ENCODE results near the gene ARHGEF3.
A peak's percentile ranks its signal among the peaks of the same experiment; 100 is the strongest.
"Not testable (repeated sequence)": the region's sequence is repeated elsewhere in the genome, so short reads cannot be mapped to it uniquely, and the experiment has no call there.

Gene ARHGEF3

DNA sequence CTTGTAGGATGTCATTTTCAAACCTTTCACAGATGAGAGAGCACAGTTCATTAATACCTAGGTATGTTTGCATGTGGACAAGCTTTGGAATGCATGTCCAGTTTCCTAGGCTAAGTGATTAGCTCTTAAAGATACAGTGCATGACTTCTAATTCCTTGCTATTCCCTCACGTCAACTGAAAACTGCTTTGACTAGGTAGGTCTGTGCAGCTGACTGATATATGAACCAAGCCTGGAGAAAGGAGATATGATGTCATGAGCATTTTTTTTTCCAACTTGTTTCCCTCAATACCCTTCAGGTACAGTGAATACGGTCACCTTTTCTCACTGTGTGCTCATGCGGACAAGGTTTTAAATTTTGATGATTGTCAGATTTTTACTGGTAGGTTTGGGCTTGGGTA, 77.1 kb downstream of the ARHGEF3 start:
- DNase-seq (ENCODE audit: low read depth) = no peak

- DNase-seq (ENCODE audit: low read depth) = no peak
Measured at GRCh38 chr3:56720849-56721248, 80.9 kb downstream of the ARHGEF3 start.

DNA sequence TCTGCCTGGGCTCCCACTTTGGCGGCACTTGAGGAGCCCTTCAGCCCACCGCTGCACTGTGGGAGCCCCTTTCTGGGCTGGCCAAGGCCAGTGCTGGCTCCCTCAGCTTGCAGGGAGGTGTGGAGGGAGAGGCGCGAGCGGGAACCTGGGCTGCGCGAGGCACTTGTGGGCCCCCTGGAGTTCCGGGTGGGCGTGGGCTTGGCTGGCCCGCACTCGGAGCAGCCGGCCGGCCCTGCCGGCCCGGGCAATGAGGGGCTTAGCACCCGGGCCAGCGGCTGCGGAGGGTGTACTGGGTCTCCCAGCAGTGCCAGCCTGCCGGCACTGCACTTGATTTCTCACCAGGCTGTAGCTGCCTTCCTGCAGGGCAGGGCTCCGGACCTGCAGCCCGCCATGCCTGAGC, 82.9 kb downstream of the ARHGEF3 start:
- DNase-seq (ENCODE audit: low read depth) = not testable (repeated sequence)

- DNase-seq (ENCODE audit: low read depth) = no peak
Measured at GRCh38 chr3:56711344-56711743, 90.4 kb downstream of the ARHGEF3 start.

DNA sequence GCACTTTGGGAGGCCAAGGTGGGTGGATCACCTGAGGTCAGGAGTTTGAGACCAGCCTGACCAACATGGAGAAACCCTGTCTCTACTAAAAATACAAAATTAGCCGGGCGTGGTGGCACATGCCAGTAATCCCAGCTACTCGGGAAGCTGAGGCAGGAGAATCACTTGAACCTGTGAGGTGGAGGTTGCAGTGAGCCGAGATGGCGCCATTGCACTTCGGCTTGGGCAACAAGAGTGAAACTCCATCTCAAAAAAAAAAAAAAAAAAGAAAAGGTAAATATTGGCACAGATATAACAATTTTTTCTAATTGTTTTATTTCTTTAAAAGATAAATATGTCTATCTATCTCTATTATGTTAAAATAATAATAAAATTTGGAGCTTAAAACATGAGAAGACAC, 94.3 kb downstream of the ARHGEF3 start:
- DNase-seq (ENCODE audit: low read depth) = not testable (repeated sequence)

DNA sequence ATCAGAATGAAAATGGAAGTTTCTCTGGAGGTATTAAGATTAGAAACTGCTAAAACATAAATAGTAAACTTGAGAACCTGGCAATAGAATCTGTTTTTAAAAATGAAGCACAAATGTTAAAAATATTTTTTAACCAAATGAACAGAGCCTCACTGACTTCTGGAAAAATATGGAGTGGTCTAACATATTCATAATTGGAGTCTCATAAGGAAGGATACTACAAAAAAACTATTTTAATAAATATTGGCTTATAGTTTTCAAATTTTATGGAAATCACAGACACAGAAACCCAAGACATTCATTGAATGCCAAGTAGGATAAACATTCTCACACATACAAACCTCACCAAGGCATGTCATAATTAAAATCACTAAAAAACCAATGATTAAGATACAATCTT, 95.1 kb downstream of the ARHGEF3 start:
- no peak for DNase-seq (ENCODE audit: low read depth)

DNA sequence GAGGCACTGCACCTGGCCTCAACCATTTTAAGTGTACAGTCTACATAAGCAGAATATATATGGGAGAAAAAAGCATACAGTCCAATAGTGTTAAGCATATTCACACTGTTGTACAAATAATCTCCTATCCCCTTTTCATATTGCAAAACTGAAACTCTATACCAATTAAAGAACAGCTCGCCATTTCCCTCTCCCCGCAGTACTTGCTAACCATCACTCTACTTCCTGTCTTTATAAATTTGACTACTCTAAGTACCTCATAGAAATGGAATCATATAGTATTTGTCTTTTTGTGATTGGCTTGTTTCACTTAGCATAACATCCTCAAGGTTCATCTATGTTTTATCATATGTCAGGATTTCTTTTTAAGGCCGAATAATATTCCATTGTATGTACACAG, 97.0 kb downstream of the ARHGEF3 start:
- no peak for DNase-seq (ENCODE audit: low read depth)

- DNase-seq (ENCODE audit: low read depth) = no peak
Measured at GRCh38 chr3:56702490-56703315, 99.0 kb downstream of the ARHGEF3 start.

- no peak for DNase-seq (ENCODE audit: low read depth)
Measured at GRCh38 chr3:56700151-56700550, 101.6 kb downstream of the ARHGEF3 start.

GRCh38 chr3:56694867-56695683, 106.7 kb downstream of the ARHGEF3 start:
- no peak for DNase-seq (ENCODE audit: low read depth)

GRCh38 chr3:56693750-56694149, 108.0 kb downstream of the ARHGEF3 start:
- DNase-seq (ENCODE audit: low read depth) = no peak

DNA sequence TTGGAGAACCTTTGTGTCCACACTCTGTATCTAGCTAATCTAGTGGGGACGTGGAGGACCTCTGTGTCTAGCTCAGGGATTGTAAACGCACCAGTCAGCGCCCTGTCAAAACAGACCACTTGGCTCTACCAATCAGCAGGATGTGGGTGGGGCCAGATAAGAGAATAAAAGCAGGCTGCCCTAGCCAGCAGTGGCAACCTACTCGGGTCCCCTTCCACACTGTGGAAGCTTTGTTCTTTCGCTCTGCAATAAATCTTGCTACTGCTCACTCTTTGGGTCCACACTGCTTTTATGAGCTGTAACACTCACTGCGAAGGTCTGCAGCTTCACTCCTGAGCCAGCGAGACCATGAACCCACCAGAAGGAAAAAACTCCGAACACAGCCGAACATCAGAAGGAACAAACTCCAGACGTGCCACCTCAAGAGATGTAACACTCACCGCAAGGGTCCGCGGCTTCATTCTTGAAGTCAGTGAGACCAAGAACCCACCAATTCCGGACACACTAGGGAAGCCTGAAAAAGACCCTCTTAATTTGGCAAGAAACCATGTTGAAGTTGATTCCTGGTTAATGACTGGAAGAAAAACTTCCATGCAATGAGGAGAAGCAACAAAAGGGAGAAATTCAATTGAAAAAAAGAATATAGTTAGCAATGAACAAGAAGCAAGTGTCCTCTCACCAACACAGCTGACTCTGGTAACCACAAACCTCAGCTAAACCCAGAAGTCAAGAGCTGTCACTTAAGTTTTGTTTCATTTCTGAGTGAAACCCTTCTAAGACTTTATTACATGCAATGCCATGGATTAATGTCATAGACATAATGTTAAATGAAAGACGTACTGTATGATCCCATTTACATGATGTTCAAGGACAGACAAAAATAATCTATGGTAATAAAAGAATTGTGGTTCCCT, 109.0 kb downstream of the ARHGEF3 start:
- not testable (repeated sequence) for DNase-seq (ENCODE audit: low read depth)

- not testable (repeated sequence) for DNase-seq (ENCODE audit: low read depth)
Measured at GRCh38 chr3:56692001-56692365, 109.8 kb downstream of the ARHGEF3 start.

GRCh38 chr3:56691165-56692000, 110.4 kb downstream of the ARHGEF3 start:
- DNase-seq (ENCODE audit: low read depth) = no peak

DNA sequence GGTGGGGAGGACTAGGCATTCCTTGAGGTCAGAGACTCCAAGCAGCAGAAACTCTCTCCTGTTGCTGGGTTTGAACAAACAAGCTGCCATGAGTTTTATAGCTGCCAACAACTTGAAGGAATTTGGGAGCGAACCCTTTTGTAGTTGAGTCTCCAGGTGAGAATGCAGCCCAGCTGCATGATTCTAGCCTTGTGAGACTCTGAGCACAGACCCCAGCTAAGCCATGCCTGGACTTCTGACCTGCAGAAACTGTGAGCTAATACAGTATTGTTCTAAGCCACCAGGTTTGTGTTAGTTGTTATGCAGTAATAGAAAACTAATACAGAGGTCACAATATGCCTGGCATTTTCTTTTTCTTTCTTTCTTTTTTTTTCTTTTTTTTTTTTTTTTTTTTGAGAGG, 112.4 kb downstream of the ARHGEF3 start:
- no peak for DNase-seq (ENCODE audit: low read depth)

DNA sequence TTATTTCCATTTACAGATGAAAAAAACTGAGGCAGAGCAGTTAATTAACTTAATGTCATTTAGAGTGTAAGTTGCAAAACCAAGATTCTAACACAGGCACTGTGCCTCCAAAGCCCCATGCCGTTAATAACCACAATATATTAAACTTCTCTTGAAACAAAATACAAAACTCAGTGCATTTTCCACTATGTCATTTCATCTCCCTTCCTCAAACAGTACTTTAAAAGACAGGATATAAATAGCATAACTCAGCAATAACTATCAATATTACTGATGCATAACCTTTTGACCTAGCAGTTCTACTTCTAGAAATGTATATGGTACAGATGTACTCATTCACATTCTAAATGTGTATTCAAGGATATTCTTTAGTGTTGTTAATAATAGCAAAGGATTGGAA, 113.6 kb downstream of the ARHGEF3 start:
- no peak for DNase-seq (ENCODE audit: low read depth)

DNA sequence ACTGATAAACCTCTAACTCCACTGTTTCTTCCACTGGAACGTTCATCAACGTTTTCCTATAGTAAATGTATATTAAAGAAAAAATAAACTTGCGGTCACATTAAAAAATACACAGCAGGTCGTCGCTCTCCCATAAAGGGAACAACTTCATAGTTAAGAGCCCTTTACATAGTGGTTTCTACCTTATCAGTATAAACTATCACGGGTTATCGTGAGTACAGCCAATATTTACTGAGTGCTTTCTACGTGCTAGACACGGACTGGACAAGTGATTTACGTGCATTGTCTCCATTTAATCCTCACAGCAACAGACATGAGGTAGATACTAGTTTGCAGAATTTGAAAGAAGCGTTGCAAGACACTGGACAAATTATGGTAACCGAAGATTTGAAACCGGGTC, 117.7 kb downstream of the ARHGEF3 start:
- DNase-seq (ENCODE audit: low read depth) = no peak

DNA sequence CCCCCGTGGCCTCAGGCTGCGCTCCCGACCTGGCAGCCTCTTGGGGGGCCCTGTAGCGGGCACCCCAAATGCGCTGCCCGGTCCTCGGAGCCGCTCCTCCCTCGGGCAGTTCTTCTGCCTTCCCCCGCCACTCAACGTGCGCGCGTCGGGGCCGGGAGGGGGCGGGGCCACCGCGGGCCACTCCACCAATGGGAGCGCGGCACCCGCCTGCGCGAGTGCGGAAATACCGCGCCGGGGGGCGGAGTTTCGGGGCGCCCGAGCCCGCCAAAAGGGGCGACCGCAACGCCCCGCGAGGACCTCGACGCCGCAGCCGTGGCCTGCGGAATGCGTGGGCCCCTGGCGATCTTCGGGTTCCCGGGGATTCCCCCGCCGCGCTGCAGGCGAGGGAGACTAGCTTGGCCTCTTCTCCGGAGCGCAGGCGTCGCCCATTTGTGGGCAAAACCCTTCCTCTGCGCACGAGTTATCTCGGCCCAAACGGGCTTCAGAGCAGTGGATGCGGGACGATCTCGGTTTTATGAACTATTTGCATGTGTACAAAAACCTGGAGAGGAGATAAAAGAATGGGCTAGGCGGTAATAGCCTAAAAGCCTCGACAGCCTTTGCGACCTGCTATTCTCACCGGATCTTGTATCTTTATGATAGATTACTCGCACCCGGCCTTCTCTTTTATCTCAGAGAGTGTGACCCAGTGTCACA, 118.5 kb downstream of the ARHGEF3 start, which contains the start of gene TASOR:
TASOR (minus strand) TSS at position 144 of the 696 bp plus-strand sequence. CDS start 259 bp downstream, outside the sequence.
- peak; percentile 81 for DNase-seq (ENCODE audit: low read depth)

GRCh38 chr3:56682462-56683121, 119.2 kb downstream of the ARHGEF3 start:
- peak; percentile 45 for DNase-seq (ENCODE audit: low read depth)

DNA sequence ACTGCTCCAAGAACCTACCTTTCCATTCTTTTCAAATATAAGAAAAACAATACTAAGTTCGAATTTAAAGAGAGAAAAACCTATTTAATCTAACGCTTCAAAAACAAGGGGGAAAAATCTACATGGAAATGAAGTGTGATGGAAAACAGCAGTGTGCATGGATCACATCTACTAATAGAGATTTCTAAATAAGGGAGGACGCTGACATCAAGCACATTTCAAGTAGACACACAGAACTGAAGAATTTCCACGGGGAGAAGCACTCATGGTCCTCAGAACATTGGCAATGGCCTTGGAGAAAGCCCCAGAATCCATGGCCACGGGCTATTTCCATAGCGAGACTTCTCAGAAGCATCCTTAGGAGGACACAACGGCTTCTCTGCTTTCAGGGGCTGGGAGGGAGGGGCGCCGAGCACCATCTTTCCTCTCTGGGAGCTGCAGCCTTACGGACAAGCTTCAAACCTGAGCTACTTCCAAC, 119.7 kb downstream of the ARHGEF3 start:
- peak; percentile 40 for DNase-seq (ENCODE audit: low read depth)

All from stimulated activated CD8-positive, alpha-beta memory T cell treated with anti-CD3 and anti-CD28 coated beads, Interleukin-15, amount 100 ng/mL, for 24 hours (primary cell).